Lower lobe of right lung (tissue), 2 donors: ENCODE data around the gene GK2. TPM values are rescaled to one million over a fixed set of nuclear protein-coding genes. Genes with fewer than 3 reads are reported as not detected.

ENCODE experiments used
- ATAC-seq, 2 donors: fragments of 200-7000 bp; cut with Tn5 transposase; one replicate each; pipeline ENCODE4 v1.9.1; 2020 to 2022; ENCODE audit warnings: mild to moderate bottlenecking in 2 of 2, moderate library complexity in 2 of 2
- DNase-seq: peaks from one replicate; pipeline ENCODE4 v3.0.0-alpha.2; 2020
- H3K27ac ChIP-seq: fragments of 200-600 bp; one replicate; pipeline ENCODE4 v1.8.0; 2022
- H3K27me3 ChIP-seq: fragments of 200-600 bp; one replicate; pipeline ENCODE4 v1.8.0; 2022; ENCODE audit warnings: low read depth
- H3K36me3 ChIP-seq: fragments of 200-600 bp; one replicate; pipeline ENCODE4 v1.8.0; 2022; ENCODE audit warnings: mild to moderate bottlenecking
- H3K4me1 ChIP-seq: fragments of 200-600 bp; one replicate; pipeline ENCODE4 v1.8.0; 2022
- H3K4me3 ChIP-seq: fragments of 200-600 bp; one replicate; pipeline ENCODE4 v1.8.0; 2022; ENCODE audit warnings: mild to moderate bottlenecking
- H3K9me3 ChIP-seq: fragments of 200-600 bp; one replicate; pipeline ENCODE4 v1.8.0; 2022
- CTCF ChIP-seq: fragments of 200-600 bp; IDR thresholded peaks from one replicate; pipeline ENCODE4 v1.8.0; 2022; ENCODE audit warnings: antibody characterized with exemption, mild to moderate bottlenecking
- intact Hi-C: fragments of 100-400 bp; cut with DNase I; formaldehyde crosslinking; loops from one replicate; pipeline ENCODE4 v1.11.0; 2022
- total RNA-seq: library from RNA; stranded (reverse); fragmentation: NEBNext Ultra II Directional; extraction: Animal tissue kit (Norgen Biotek cat#: 25700); gene quantifications from one replicate; pipeline ENCODE4 v1.2.1, GENCODE V29; 2021
- donor health status: DM: no; HTN: yes; CAD: no; lungs with severe emphysema.

Gene GK2
- total RNA-seq, 1 donor from 2014 or later = not detected

- Histone ChIP-seq H3K4me3 (no peak overlapping the region), H3K9me3 (no peaks in the 10 kb centered on the region), H3K27me3 (no peaks in the 10 kb centered on the region), H3K27ac (no peak overlapping the region), H3K36me3 (no peaks in the 10 kb centered on the region), H3K4me1 (no peaks in the 10 kb centered on the region)
- no peak for TF ChIP-seq CTCF
- DNase-seq (no peak), ATAC-seq (no peak)
- intact Hi-C loops = no loop called here
Measured at GRCh38 chr4:79390890-79391289, 17.1 kb downstream of the GK2 start.

GRCh38 chr4:79385641-79386040 lies 22.4 kb downstream of the GK2 start:
- ATAC-seq (no peak), DNase-seq (no peak)
- Histone ChIP-seq H3K9me3 (no peaks in the 10 kb centered on the region), H3K27ac (no peak overlapping the region), H3K4me1 (no peaks in the 10 kb centered on the region), H3K36me3 (no peaks in the 10 kb centered on the region), H3K4me3 (no peak overlapping the region), H3K27me3 (no peaks in the 10 kb centered on the region)
- intact Hi-C loops = no loop called here
- no peak for TF ChIP-seq CTCF

GRCh38 chr4:79381161-79381560 lies 26.9 kb downstream of the GK2 start:
- H3K36me3 ChIP-seq = no peaks in the 10 kb centered on the region
- no peak overlapping the region for H3K4me3 ChIP-seq
- H3K4me1 ChIP-seq = no peaks in the 10 kb centered on the region
- ATAC-seq (no peak), DNase-seq (no peak)
- H3K27ac ChIP-seq = no peak overlapping the region
- no peaks in the 10 kb centered on the region for H3K9me3 ChIP-seq
- H3K27me3 ChIP-seq = no peaks in the 10 kb centered on the region
- TF ChIP-seq CTCF = no peak
- intact Hi-C loops = no loop called here

GRCh38 chr4:79370026-79370425 lies 38.0 kb downstream of the GK2 start:
- no peak for ATAC-seq
- intact Hi-C loops = no loop called here
- Histone ChIP-seq H3K27ac (no peak overlapping the region), H3K4me1 (no peaks in the 10 kb centered on the region), H3K27me3 (no peaks in the 10 kb centered on the region), H3K4me3 (no peak overlapping the region), H3K36me3 (no peaks in the 10 kb centered on the region), H3K9me3 (no peaks in the 10 kb centered on the region)
- no peak for DNase-seq
- no peak for TF ChIP-seq CTCF

GRCh38 chr4:79367096-79367495 lies 40.9 kb downstream of the GK2 start:
- H3K27me3 ChIP-seq = no peaks in the 10 kb centered on the region
- no peak for TF ChIP-seq CTCF
- no peaks in the 10 kb centered on the region for H3K9me3 ChIP-seq
- no peaks in the 10 kb centered on the region for H3K36me3 ChIP-seq
- no peak for DNase-seq
- ATAC-seq = no peak
- no peak overlapping the region for H3K27ac ChIP-seq
- intact Hi-C loops = no loop called here
- no peaks in the 10 kb centered on the region for H3K4me1 ChIP-seq
- H3K4me3 ChIP-seq = no peak overlapping the region

GRCh38 chr4:79366422-79366821 lies 41.6 kb downstream of the GK2 start:
- Histone ChIP-seq H3K27me3 (no peaks in the 10 kb centered on the region), H3K4me3 (no peak overlapping the region), H3K9me3 (no peaks in the 10 kb centered on the region), H3K36me3 (no peaks in the 10 kb centered on the region), H3K4me1 (no peaks in the 10 kb centered on the region), H3K27ac (no peak overlapping the region)
- no peak for TF ChIP-seq CTCF
- intact Hi-C loops = no loop called here
- no peak for ATAC-seq
- DNase-seq = no peak
